HepG2 (cell line): ENCODE measurements around the gene VCP. TPM values are rescaled to one million over a fixed set of nuclear protein-coding genes. Genes with fewer than 3 reads are reported as not detected.
A peak's percentile ranks its signal among the peaks of the same experiment; 100 is the strongest.

Experiments
- BCL6 ChIP-seq: IDR thresholded peaks from 2 replicates; pipeline ENCODE4 v1.6.1; 2016; ENCODE audit warnings: missing genetic modification reagents, missing compliant biosample characterization
- CBX1 ChIP-seq: IDR thresholded peaks from one replicate; pipeline ENCODE4 v1.6.1; 2016; ENCODE audit warnings: antibody characterized with exemption, low read depth
- GABPB1 ChIP-seq: IDR thresholded peaks from 2 replicates; pipeline ENCODE4 v1.6.1; 2016; ENCODE audit warnings: mild to moderate bottlenecking, missing genetic modification reagents, moderate library complexity, missing compliant biosample characterization
- HNF1A ChIP-seq, 2 experiments: sonication (generic) in 1 of 2; formaldehyde crosslinking in 1 of 2; IDR thresholded peaks; 2 replicates each; pipeline versions ENCODE4 v1.4.0 to v1.6.1; 2016 to 2020; ENCODE audit warnings: borderline replicate concordance in 1 of 2, low read depth in 1 of 2, mild to moderate bottlenecking in 1 of 2, missing genetic modification reagents in 1 of 2
- ISX ChIP-seq: sonication (generic); formaldehyde crosslinking; conservative IDR thresholded peaks from 2 replicates; pipeline ENCODE4 v1.5.0; 2020; ENCODE audit warnings: missing genetic modification reagents
- LBX2 ChIP-seq: sonication (generic); formaldehyde crosslinking; IDR thresholded peaks from 2 replicates; pipeline ENCODE4 v1.5.0; 2020; ENCODE audit warnings: missing genetic modification reagents, mild to moderate bottlenecking, borderline replicate concordance
- NFYC ChIP-seq: IDR thresholded peaks from 2 replicates; pipeline ENCODE4 v1.6.1; 2016; ENCODE audit warnings: missing genetic modification reagents, missing compliant biosample characterization
- RFX3 ChIP-seq: IDR thresholded peaks from 2 replicates; pipeline ENCODE4 v1.6.1; 2016; ENCODE audit warnings: missing biosample characterization, missing genetic modification reagents
- SKIL ChIP-seq: sonication (generic); formaldehyde crosslinking; IDR thresholded peaks from 2 replicates; pipeline ENCODE4 v1.8.0; 2022; ENCODE audit warnings: missing genetic modification reagents, mild to moderate bottlenecking, moderate library complexity, borderline replicate concordance
- TCF12 ChIP-seq, 2 experiments: fragments of 450-650 bp in 1 of 2; sonication (generic) in 1 of 2; formaldehyde crosslinking in 1 of 2; IDR thresholded peaks; 2 replicates each; pipeline versions ENCODE4 v1.6.1 to v1.8.0; 2017 to 2022; ENCODE audit warnings: antibody characterized with exemption in 1 of 2, mild to moderate bottlenecking in 1 of 2, missing genetic modification reagents in 1 of 2, moderate library complexity in 1 of 2
- TRIM24 ChIP-seq: sonication (generic); formaldehyde crosslinking; IDR thresholded peaks from 2 replicates; pipeline ENCODE4 v1.8.0; 2022; ENCODE audit warnings: mild to moderate bottlenecking, missing genetic modification reagents
- ZEB1 ChIP-seq: IDR thresholded peaks from 2 replicates; pipeline ENCODE4 v1.6.1; 2012; ENCODE audit warnings: mild to moderate bottlenecking, low read depth, inconsistent platforms; ENCODE audit not compliant: insufficient replicate concordance
- ZNF543 ChIP-seq: sonication (generic); formaldehyde crosslinking; IDR thresholded peaks from 2 replicates; pipeline ENCODE4 v1.4.0; 2020; ENCODE audit warnings: mild to moderate bottlenecking, missing genetic modification reagents
- ZNF576 ChIP-seq: sonication (generic); formaldehyde crosslinking; IDR thresholded peaks from 2 replicates; pipeline ENCODE4 v1.4.0; 2020; ENCODE audit warnings: mild to moderate bottlenecking, missing genetic modification reagents
- ZNF609 ChIP-seq: sonication (generic); formaldehyde crosslinking; IDR thresholded peaks from 2 replicates; pipeline ENCODE4 v1.4.0; 2020; ENCODE audit warnings: mild to moderate bottlenecking, missing genetic modification reagents, borderline replicate concordance
- ZNF761 ChIP-seq: sonication (generic); formaldehyde crosslinking; conservative IDR thresholded peaks from 2 replicates; pipeline ENCODE4 v1.4.0; 2020; ENCODE audit warnings: mild to moderate bottlenecking, missing genetic modification reagents
- polyA plus RNA-seq, 8 experiments: library from polyadenylated mRNA; depleted of rRNA in 3 of 8; stranded (reverse) in 7 of 8; unstranded in 1 of 8; fragments of >200 nt; fragmentation: Illumina TruSeq in 4 of 8; extraction: Trizol in 4 of 8; gene quantifications; 2 replicates each; pipeline versions ENCODE4 v1.2.1 to v1.2.3, GENCODE V29; 2011 to 2016; ENCODE audit warnings: low read depth in 4 of 8, missing spikeins in 1 of 8, mixed read lengths in 1 of 8; ENCODE audit not compliant: insufficient read depth in 1 of 8
- total RNA-seq, 5 experiments: library from RNA; depleted of rRNA; stranded (reverse); fragments of >200 nt; fragmentation: Illumina TruSeq; extraction: Trizol; gene quantifications; 2 replicates each; pipeline ENCODE4 v1.2.3, GENCODE V29; 2016; ENCODE audit warnings: low read depth in 1 of 5

The VCP gene
- total and polyA plus RNA-seq, 2 of the 13 experiments (the other 11 are each of a cell fraction or from before 2014, with no cell fraction given): 143 to 391 TPM

- TF ChIP-seq HNF1A (IDR thresholded peaks at IDR 0.05; ENCODE audit: low read depth) (no peak), HNF1A (CRISPR knock-in tag; IDR thresholded peaks at IDR 0.05; ENCODE audit: borderline replicate concordance) (0 out of 2 replicates have a peak, but pooled peaks have one; percentile 45), BCL6 (CRISPR knock-in tag) (no peak), LBX2 (CRISPR knock-in tag) (no peak), RFX3 (no peak), ZNF576 (CRISPR knock-in tag) (no peak), TCF12 (IDR thresholded peaks at IDR 0.05) (no peak), TCF12 (CRISPR knock-in tag; IDR thresholded peaks at IDR 0.05) (no peak), ZEB1 (no peak), NFYC (CRISPR knock-in tag) (0 out of 2 replicates have a peak, but pooled peaks have one; percentile 8), ZNF543 (CRISPR knock-in tag) (peak; percentile 58; the same call in 1 of the 2 replicates), ISX (CRISPR knock-in tag) (no peak), ZNF609 (CRISPR knock-in tag) (no peak), SKIL (CRISPR knock-in tag) (no peak), TRIM24 (CRISPR knock-in tag) (no peak), ZNF761 (CRISPR knock-in tag) (no peak), CBX1 (no peak), GABPB1 (CRISPR knock-in tag) (0 out of 2 replicates have a peak, but pooled peaks have one; percentile 3)
Observed at GRCh38 chr9:35116898-35117551, 44.6 kb upstream of the VCP start (continued).
